Activated CD8-positive, alpha-beta T cell treated with anti-CD3 and anti-CD28 coated beads for 36 hours (primary cell): ENCODE data around the gene BEAN1. TPM values are rescaled to one million over a fixed set of nuclear protein-coding genes. Genes with fewer than 3 reads are reported as not detected.

Experiments
- ATAC-seq: fragments of 200-7000 bp; cut with Tn5 transposase; one replicate; pipeline ENCODE4 v1.10.0; 2021; ENCODE audit warnings: mild to moderate bottlenecking, moderate library complexity
- CTCF ChIA-PET: fragments of 350-600 bp; sonication (Branson Sonifier 250); formaldehyde crosslinking; loops from one replicate; lab custom pipeline; 2021; ENCODE audit warnings: antibody characterized with exemption; lab: Charles Lee
- POLR2A ChIA-PET: fragments of 350-600 bp; sonication (Branson Sonifier 250); formaldehyde crosslinking; loops from one replicate; lab custom pipeline; 2021; ENCODE audit warnings: antibody characterized with exemption; lab: Charles Lee
- DNase-seq: peaks from one replicate; pipeline ENCODE4 v3.0.0-alpha.2; 2020
- H3K27ac Mint-ChIP-seq: one replicate; pipeline ENCODE4 v1.8.0; 2021; ENCODE audit warnings: mild to moderate bottlenecking, mixed read lengths
- H3K27me3 Mint-ChIP-seq: one replicate; pipeline ENCODE4 v1.8.0; 2021; ENCODE audit warnings: mixed read lengths
- H3K36me3 Mint-ChIP-seq: one replicate; pipeline ENCODE4 v1.8.0; 2021; ENCODE audit warnings: low read depth, mixed read lengths
- H3K4me1 Mint-ChIP-seq: one replicate; pipeline ENCODE4 v1.8.0; 2021; ENCODE audit warnings: low read depth, mixed read lengths
- H3K4me3 Mint-ChIP-seq: one replicate; pipeline ENCODE4 v1.8.0; 2021; ENCODE audit warnings: mild to moderate bottlenecking, moderate library complexity, mixed read lengths
- H3K9me3 Mint-ChIP-seq: one replicate; pipeline ENCODE4 v1.8.0; 2021; ENCODE audit warnings: mixed read lengths
- CTCF ChIP-seq: fragments of 200-600 bp; IDR thresholded peaks from one replicate; pipeline ENCODE4 v1.8.0; 2022; ENCODE audit warnings: antibody characterized with exemption, mild to moderate bottlenecking
- intact Hi-C: fragments of 100-400 bp; cut with micrococcal nuclease; formaldehyde crosslinking; loops from one replicate; pipeline ENCODE4 v1.10.0; 2022
- total RNA-seq, 2 experiments: library from RNA; stranded (reverse); gene quantifications; one replicate each; pipeline ENCODE4 v1.2.3, GENCODE V29; 2021

Gene BEAN1
- total RNA-seq, 2 experiments from 2014 or later, result not detected

GRCh38 chr16:66469291-66469946, 42.3 kb downstream of the BEAN1 start:
- Mint-ChIP-seq H3K4me1 (peaks cover 8% of the 10 kb centered on the region), H3K4me3 (no peak overlapping the region), H3K36me3 (no peaks in the 10 kb centered on the region), H3K9me3 (no peaks in the 10 kb centered on the region), H3K27ac (no peak overlapping the region), H3K27me3 (no peaks in the 10 kb centered on the region)
- ChIA-PET CTCF (no interaction called here), POLR2A (interaction anchor here (1.4 kb wide), 1 partner anchor 18 kb away, joined by 4 read pairs; no protein-coding TSS in a partner anchor)
- intact Hi-C loops, result no loop called here
- DNase-seq (no peak), ATAC-seq (no peak)
- TF ChIP-seq CTCF, result no peak

GRCh38 chr16:66469947-66470546, 43.0 kb downstream of the BEAN1 start:
- H3K27me3 Mint-ChIP-seq, result no peaks in the 10 kb centered on the region
- H3K27ac Mint-ChIP-seq, result no peak overlapping the region
- TF ChIP-seq CTCF, result no peak
- ATAC-seq, result no peak
- no peaks in the 10 kb centered on the region for H3K9me3 Mint-ChIP-seq
- peaks cover 14% of the 10 kb centered on the region for H3K4me1 Mint-ChIP-seq
- CTCF ChIA-PET, result no interaction called here
- intact Hi-C loops, result no loop called here
- H3K4me3 Mint-ChIP-seq, result no peak overlapping the region
- no peak for DNase-seq
- H3K36me3 Mint-ChIP-seq, result no peaks in the 10 kb centered on the region
- POLR2A ChIA-PET, result no interaction called here

- ChIA-PET CTCF (no interaction called here), POLR2A (no interaction called here)
- TF ChIP-seq CTCF, result no peak
- H3K4me3 Mint-ChIP-seq, result no peak overlapping the region
- DNase-seq (no peak), ATAC-seq (no peak)
- H3K4me1 Mint-ChIP-seq, result peaks cover 17% of the 10 kb centered on the region
- intact Hi-C loops, result no loop called here
- no peaks in the 10 kb centered on the region for H3K36me3 Mint-ChIP-seq
- H3K27ac Mint-ChIP-seq, result no peak overlapping the region
- H3K27me3 Mint-ChIP-seq, result no peaks in the 10 kb centered on the region
- H3K9me3 Mint-ChIP-seq, result no peaks in the 10 kb centered on the region
Observed at GRCh38 chr16:66470556-66470955, 43.5 kb downstream of the BEAN1 start.

- Mint-ChIP-seq H3K36me3 (no peaks in the 10 kb centered on the region), H3K27me3 (no peaks in the 10 kb centered on the region), H3K4me1 (peaks cover 17% of the 10 kb centered on the region), H3K27ac (no peak overlapping the region), H3K4me3 (no peak overlapping the region), H3K9me3 (no peaks in the 10 kb centered on the region)
- intact Hi-C loops, result no loop called here
- ChIA-PET CTCF (interaction anchor here (1.1 to 2.3 kb wide), 2 partner anchors 12 to 137 kb away, joined by 3 to 6 read pairs; no protein-coding TSS in a partner anchor), POLR2A (no interaction called here)
- DNase-seq (no peak), ATAC-seq (no peak)
- no peak for TF ChIP-seq CTCF
Observed at GRCh38 chr16:66471264-66471663, 44.2 kb downstream of the BEAN1 start.

GRCh38 chr16:66471716-66472393, 44.8 kb downstream of the BEAN1 start:
- Mint-ChIP-seq H3K36me3 (no peaks in the 10 kb centered on the region), H3K4me1 (peaks cover 19% of the 10 kb centered on the region), H3K27ac (no peak overlapping the region), H3K9me3 (no peaks in the 10 kb centered on the region), H3K27me3 (no peaks in the 10 kb centered on the region), H3K4me3 (no peak overlapping the region)
- TF ChIP-seq CTCF, result no peak
- no peak for DNase-seq
- no peak for ATAC-seq
- ChIA-PET POLR2A (no interaction called here), CTCF (interaction anchor here (0.9 to 2.3 kb wide), 4 partner anchors 11 to 137 kb away, joined by 3 to 6 read pairs (median 4); no protein-coding TSS in a partner anchor)
- intact Hi-C loops, result no loop called here
